KOPT-K1 (cell line): Measurements from ENCODE around the gene TRMT112.

ENCODE experiments used
- H3K27ac ChIP-seq: fragments of 200-600 bp; sonication (generic); 2 replicates; pipeline ENCODE4 v1.5.1; 2016; ENCODE audit warnings: antibody characterized with exemption, mild to moderate bottlenecking, low read depth, low read length; ENCODE audit not compliant: poor library complexity, severe bottlenecking
- H3K36me3 ChIP-seq: fragments of 200-600 bp; sonication (generic); 2 replicates; pipeline ENCODE4 v1.5.1; 2017; ENCODE audit warnings: antibody characterized with exemption, mild to moderate bottlenecking, low read length, moderate library complexity; ENCODE audit not compliant: insufficient read depth
- H3K9me3 ChIP-seq: fragments of 200-600 bp; sonication (generic); 2 replicates; pipeline ENCODE4 v1.5.1; 2017; ENCODE audit warnings: antibody characterized with exemption, low read length, mild to moderate bottlenecking; ENCODE audit not compliant: insufficient read depth, poor library complexity, severe bottlenecking

Gene TRMT112

DNA sequence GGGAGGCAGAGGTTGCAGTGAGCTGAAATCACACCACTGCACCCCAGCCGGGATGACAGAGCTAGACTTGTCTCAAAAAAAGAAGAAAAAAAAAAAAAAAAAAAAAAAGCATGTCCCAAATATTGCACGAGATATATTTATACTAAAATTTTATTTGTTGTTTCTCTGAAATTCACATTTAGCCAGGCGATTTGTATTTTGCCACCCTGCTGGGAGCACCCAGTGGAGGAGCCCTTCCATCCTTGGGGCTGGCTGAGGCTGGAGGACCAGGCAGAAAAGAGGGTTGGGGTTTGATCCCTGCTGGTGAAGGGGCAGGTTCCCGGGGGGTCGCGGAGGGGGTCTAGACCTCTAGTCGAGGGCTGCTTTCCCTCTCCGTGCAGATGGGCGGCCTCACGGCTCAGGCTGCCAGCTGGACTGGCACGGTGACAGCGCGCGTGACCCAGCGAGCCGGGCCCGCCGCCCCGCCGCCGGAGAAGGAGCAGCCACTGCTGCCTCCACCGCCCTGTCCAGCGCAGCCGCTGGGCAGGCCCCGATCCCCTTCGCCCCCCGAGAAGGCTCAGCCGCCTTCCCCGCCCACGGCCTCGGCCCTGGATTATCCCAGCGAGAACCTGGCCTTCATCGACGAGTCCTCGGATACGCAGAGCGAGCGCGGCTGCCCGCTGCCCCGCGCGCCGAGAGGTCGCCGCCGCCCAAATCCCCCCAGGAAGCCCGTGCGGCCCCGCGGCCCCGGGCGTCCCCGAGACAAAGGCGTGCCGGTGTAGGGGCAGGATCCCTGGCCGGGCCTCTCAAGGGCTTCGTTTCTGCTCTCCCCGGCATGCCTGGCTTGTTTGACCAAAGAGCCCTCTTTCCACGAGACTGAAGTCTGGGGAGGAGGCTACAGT is 18.2 kb downstream of the TRMT112 start:
- Histone ChIP-seq H3K36me3 (no peaks in the 10 kb centered on the region), H3K9me3 (no peaks in the 10 kb centered on the region), H3K27ac (no peak overlapping the region)

- Histone ChIP-seq H3K36me3 (no peaks in the 10 kb centered on the region), H3K27ac (no peak overlapping the region), H3K9me3 (no peaks in the 10 kb centered on the region)
These were observed 19.5 kb downstream of the TRMT112 start for GRCh38 chr11:64297699-64298358.

DNA sequence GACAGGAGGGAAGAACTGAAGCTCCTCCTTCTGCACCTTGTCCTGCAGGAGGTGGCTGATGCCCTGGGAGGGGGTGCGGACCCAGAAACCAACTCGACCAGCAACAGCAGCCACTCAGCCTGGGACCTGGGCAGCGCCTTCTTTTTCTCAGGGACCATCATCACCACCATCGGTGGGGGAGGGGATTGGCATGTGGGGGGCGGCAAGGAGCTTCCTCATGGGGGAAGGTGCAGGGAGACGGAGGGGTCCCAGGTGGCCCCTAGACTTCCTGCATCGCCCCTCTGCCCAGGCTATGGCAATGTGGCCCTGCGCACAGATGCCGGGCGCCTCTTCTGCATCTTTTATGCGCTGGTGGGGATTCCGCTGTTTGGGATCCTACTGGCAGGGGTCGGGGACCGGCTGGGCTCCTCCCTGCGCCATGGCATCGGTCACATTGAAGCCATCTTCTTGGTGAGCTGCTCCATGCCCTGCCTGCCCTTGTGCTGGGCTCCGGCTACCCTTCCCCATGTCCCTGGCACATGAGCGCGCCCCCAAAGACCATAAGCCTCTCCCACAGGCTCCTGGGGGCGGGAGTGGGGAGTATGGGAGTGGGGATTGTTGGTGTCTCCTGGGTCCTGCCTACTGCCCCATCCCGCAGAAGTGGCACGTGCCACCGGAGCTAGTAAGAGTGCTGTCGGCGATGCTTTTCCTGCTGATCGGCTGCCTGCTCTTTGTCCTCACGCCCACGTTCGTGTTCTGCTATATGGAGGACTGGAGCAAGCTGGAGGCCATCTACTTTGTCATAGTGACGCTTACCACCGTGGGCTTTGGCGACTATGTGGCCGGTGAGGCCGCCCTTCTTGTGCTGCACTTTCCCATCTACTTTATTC is 20.3 kb downstream of the TRMT112 start:
- H3K27ac ChIP-seq, result no peak overlapping the region

DNA sequence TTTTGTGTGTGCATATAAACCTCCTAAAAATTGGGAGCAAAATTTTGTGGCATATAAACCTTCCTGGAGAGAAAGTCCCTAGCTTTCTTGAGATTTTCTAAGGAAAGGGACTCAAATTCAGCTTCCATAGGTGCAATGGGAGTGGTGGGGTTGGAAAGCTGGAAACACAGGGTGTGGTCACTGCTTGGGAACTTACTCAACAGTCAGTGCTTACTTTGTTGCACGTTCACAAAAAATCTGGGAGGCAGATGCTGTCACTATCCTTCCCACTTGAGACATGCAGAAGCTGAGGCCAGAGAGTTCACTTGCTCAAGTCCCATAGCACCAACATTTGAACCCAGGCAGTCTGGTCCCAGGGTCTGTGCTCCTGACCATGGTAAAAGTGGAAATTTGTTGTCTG is 21.1 kb downstream of the TRMT112 start:
- no peak overlapping the region for H3K27ac ChIP-seq
- no peaks in the 10 kb centered on the region for H3K9me3 ChIP-seq
- H3K36me3 ChIP-seq, result no peaks in the 10 kb centered on the region

More for the DNA sequence above, 20.3 kb downstream of the TRMT112 start:
- Histone ChIP-seq H3K9me3 (no peaks in the 10 kb centered on the region), H3K36me3 (no peaks in the 10 kb centered on the region)

DNA sequence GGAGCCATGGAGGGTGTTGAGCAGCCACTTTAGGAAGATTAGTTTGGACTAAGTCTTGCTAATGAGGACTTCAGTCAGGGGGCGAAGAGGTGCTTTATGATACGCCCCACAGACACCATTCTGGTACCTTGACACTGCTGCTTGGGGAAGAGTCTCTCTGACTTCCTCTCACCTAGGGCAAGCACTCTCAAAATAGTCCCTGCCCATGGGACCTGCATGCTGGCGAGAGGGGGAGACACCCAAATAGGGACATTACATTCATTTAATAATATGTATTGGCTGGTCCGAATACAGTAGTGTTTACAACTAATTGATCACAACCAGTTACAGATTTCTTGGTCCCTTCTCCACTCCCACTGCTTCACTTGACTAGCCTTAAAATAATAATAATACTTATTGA is 21.6 kb downstream of the TRMT112 start:
- Histone ChIP-seq H3K27ac (no peak overlapping the region), H3K9me3 (no peaks in the 10 kb centered on the region), H3K36me3 (no peaks in the 10 kb centered on the region)

- Histone ChIP-seq H3K9me3 (no peaks in the 10 kb centered on the region), H3K36me3 (no peaks in the 10 kb centered on the region), H3K27ac (no peak overlapping the region)
These were observed 22.6 kb downstream of the TRMT112 start for GRCh38 chr11:64294774-64295173.

GRCh38 chr11:64292460-64293254 is 24.7 kb downstream of the TRMT112 start:
- no peak overlapping the region for H3K27ac ChIP-seq
- no peaks in the 10 kb centered on the region for H3K36me3 ChIP-seq
- no peaks in the 10 kb centered on the region for H3K9me3 ChIP-seq

- Histone ChIP-seq H3K27ac (no peak overlapping the region), H3K9me3 (no peaks in the 10 kb centered on the region), H3K36me3 (no peaks in the 10 kb centered on the region)
These were observed 25.5 kb downstream of the TRMT112 start for GRCh38 chr11:64291752-64292459.

DNA sequence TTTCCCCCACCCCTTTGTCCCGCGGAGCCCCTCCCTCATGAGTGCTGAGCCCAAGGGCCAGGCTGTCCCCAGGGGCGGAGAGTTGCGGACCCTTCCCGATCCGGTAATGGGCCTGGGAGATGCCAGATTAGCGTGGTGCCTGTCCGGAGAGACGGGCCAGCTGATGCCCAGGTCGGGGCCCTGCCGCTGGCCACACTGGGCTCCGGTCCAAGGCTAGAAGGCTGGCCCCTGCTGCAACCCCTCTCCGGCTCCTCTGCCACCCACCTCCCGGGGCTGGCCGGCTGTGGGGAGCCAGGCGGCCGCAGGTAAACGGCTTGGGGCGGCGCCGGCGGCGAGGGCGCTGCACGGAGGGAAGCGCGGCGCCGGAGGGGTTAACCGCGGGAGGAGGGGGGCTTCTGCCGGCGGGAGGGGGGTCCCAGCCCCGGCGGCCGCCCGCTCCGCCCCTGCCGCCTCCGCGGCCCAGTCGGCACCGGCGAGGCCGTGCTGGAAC is 26.1 kb downstream of the TRMT112 start, which contains the start of gene KCNK4:
Gene KCNK4 (plus strand): TSS at position 41 of the 490 bp plus-strand sequence. CDS start 1,717 bp downstream, outside the sequence.
- Histone ChIP-seq H3K9me3 (no peaks in the 10 kb centered on the region), H3K27ac (no peak within 1 kb of the TSS), H3K36me3 (no peaks in the 10 kb centered on the region)

- Histone ChIP-seq H3K27ac (no peak overlapping the region), H3K9me3 (no peaks in the 10 kb centered on the region), H3K36me3 (no peaks in the 10 kb centered on the region)
These were observed 26.8 kb downstream of the TRMT112 start for GRCh38 chr11:64290352-64291261.

GRCh38 chr11:64289002-64289564 is 28.3 kb downstream of the TRMT112 start:
- Histone ChIP-seq H3K27ac (no peak overlapping the region), H3K9me3 (no peaks in the 10 kb centered on the region), H3K36me3 (no peaks in the 10 kb centered on the region)

- H3K9me3 ChIP-seq, result no peaks in the 10 kb centered on the region
- no peak overlapping the region for H3K27ac ChIP-seq
- H3K36me3 ChIP-seq, result no peaks in the 10 kb centered on the region
These were observed 29.0 kb downstream of the TRMT112 start for GRCh38 chr11:64288353-64288750.
